Measurements from ENCODE around the gene LHX1. TPM values are rescaled to one million over a fixed set of nuclear protein-coding genes. Genes with fewer than 3 reads are reported as not detected.

LHX1 gene
- total RNA-seq, 2 donors from 2014 or later = not detected

DNA sequence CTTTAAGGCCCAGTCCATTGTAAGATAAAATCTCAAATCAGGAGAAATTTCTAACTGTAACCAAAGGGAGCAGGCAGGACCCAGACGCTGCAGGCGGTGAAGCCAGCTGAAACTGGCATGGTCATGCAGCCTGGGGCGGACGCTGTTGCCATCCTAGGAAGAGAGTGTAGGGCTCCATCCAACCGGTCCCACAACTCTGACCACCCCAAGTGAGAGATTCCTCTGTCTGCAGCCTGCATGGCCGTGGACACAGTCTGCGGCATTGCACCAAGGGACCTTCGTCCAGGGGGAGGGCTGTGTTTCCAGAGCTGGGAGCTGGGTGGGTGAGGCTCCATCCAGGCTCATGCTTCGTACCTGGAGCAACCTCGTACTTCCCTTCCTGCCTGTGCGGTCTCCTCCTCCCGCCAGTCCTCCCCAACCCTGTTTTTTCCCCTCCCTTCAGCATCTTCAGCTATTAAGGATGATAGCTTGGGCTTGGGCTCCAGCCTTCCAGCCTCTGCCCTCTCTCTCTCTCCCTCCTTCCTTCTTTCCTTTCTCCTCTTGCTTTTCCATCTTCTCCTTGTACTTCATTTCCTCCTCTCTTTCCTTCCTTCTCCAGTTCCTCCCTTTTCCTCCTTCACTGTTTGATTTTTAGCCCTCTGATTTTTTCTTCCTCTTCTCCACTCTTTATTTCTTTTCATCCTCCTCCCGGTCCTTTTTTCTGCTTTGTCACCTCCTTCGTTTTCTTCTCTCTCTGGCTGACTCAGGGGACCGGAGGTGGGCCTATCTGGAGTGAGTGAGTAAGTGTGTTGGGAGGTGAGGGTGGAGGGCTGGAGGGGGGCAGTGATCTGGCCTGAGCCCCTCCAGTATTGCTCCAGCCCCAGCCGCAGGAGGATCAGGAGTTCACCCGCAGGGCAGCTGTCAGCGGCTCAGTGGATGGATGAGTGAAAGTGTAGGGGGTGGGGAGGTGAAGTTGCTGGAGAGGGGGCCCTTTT, 17.0 kb upstream of the LHX1 start:
- DNase-seq = no peak
- ATAC-seq = peak in 1 of 2 donors; percentile 83
- intact Hi-C loops (cut with DNase I) = no loop called here

DNA sequence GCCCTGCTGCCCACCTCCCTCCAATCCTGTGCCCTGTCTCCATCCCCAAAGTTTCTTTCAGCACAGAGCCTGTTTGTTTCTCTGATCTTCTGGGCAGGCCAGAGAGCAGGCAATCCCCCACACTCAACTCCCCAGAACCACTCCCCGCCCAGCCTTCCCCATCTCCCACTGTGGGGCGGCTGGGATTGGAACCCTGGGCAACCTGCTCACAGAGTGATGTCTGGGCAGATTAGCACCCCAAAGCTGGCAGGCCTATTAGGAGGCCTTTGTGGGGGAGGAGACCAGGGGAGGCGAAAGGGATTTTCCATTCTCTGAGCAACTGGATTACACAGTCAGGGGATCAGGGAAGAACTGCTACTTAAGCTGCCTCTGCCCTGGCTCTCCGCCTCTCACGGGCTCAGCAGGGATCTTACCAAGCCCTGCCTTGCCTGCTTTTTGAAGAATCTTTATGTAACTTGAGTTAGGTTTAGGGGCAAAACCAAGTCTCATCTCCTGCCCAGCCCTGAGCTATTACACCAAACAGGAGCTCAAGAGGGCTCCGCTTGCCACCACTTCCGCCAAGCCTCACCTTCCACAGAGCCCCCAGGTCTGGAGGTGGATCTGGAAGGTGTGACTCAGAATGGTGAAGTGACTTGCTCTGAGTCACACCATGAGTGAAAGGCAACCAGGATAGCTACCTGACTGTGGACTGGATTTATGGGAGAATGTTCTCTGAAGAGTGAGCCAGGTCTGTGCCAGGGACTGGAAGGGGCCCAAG, 16.0 kb upstream of the LHX1 start:
- peak; percentile 27 to 79 for ATAC-seq
- DNase-seq = no peak
- intact Hi-C loops (cut with DNase I) = no loop called here

DNA sequence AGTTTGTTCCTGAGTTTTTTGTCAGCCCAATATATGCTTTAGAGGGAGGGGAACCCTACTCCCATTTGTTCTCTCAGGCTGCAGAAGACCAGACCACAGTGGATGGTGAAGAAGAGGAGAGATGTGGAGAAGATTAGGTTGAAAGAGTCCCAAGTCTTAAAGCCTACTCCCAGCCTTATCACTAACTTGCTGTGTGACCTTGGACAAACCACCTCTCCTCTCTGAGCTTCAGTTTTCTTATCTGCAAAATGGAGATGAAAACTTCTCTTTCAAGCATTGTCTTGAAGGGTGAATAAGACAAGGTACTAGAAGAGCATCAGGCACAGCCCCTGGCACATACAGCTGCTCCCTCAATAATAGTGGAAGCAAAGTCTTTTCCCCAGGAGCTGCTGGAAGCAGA, 15.1 kb upstream of the LHX1 start:
- ATAC-seq (no peak), DNase-seq (no peak)
- intact Hi-C loops (cut with DNase I) = no loop called here

DNA sequence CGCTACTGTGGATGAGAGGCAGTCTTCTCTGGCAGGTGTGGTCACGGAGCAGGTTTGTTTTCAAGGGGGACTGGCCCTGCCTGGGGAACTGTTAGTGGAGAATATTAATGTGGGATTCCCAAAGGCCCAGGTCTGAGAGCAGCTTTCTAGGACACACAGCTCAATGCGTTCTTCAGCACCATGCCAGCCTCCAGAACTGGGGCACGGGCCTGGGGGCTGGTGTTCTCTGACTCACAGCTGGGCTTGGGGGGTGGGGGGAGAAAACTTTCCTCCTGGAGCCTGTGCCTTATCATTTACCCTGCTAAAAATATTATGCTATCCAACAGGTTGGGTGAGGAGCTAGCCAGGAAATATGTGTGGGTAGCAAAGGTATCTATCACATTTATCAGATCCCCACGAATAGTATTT, 13.5 kb upstream of the LHX1 start:
- ATAC-seq = peak in 1 of 2 donors; percentile 5
- no peak for DNase-seq
- intact Hi-C loops (cut with DNase I) = no loop called here

DNA sequence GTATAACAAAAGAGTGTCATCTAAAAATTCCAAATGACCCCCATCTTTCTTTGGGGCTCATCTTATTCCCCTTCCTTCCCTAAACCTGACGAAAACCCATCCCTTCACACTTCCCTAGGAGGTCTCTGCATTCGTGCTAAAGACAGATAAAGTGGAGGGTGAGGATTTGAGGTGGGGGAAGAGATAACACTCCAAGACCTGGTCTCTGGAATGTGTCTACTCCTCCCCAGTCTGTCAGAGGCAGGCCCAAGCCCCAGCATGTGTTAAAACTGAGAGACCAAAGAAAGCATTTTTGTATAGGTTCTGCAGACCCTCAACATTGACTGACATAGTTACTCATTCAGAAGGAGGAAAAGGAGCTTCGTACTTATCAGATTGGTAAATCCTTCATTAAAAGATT, 11.0 kb upstream of the LHX1 start:
- no peak for DNase-seq
- no peak for ATAC-seq
- intact Hi-C loops (cut with DNase I) = no loop called here

DNA sequence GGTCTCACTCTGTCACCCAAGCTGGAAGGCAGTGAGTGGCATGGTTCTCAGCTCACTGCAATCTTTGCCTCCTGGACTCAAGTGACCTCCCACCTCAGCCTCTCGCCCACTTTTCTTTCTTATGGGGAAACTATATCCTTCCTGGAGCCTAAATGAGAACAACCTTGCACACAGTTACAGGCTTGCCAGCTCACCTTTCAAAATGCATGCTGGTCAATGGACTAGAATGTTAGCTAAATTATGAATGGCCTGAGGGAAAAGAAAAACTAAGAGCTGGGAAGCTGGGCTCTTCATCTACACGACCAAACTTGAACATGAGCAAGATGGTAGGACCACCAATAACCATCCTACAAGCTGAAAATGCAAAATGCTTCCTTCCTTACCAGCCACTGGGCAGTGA, 10.6 kb upstream of the LHX1 start:
- intact Hi-C loops (cut with DNase I) = no loop called here
- DNase-seq (no peak), ATAC-seq (no peak)

DNA sequence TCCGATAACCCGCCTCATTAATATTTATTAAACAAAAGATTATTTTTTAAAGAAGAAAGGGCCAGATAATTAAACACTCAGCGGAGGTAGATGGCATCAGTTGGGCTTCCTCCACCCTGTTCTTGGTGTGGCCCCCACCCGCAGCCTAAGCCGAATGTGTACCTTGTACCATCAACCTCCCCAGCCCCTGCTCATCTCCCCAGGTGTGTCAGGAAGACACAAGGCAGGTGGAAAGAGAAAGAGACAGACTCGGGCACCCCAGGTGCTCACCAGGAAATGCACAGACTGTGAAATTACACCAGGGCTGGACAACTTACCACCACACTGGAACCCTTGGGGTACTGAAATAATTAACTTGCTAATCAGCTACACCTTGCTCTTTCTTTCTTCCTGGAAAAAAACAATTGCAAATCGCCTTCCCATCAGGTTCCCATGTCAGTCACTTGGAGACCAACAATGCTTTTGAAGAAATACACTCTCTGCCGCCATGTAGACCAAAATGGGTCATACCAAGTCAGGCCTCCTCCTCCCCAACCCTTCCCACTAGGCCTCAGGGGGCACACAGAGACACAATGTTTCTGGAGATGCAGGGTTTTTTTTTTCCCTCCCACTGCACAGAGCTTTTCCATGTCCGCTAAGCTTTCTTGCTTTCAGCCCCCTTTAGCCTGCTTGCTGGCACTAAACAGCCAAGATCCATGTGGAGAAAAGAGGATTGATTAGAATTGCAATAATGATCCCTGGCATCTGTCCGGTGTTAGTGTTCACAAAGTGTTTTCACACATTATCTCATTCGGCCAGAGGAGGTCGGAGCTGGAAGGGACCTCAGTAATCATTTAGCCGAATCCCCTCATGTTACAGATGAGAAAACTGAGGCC, 8.6 kb upstream of the LHX1 start:
- no peak for DNase-seq
- intact Hi-C loops (cut with DNase I) = no loop called here
- ATAC-seq = no peak

DNA sequence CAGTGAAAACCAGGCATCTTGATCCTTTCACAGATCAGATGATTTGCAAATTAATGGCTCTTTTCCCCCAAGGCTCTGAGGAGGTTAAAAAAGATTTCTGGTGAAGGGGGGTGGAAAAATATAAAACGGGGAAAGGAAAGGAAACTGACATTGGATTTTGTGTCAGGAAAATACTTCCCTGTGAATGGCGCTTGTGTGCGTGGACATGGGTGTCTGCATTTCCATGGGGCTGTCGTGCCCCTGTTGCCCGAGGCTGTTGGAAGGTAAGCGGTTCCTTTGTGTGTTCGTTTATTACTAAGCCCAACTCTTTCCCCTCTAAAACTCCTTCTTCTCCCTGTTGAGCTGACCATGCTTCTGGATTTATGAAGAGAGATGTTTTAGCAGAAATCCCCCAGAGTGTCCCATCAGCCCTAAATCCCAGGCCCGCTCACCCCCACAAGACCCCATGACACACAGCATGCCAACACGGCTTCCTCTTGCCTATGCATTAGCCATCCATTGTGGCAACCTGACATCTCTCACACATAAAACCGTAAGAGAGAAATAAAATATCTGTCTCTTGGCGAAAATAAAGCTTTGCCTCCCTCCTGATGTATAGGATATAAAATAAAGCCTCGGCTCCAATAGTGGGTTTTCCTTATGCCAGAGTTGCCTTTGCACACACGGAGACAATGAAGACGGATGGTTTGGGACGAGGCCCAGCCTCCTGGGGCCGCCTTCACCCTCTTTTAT, 7.3 kb upstream of the LHX1 start:
- intact Hi-C loops (cut with DNase I) = no loop called here

DNA sequence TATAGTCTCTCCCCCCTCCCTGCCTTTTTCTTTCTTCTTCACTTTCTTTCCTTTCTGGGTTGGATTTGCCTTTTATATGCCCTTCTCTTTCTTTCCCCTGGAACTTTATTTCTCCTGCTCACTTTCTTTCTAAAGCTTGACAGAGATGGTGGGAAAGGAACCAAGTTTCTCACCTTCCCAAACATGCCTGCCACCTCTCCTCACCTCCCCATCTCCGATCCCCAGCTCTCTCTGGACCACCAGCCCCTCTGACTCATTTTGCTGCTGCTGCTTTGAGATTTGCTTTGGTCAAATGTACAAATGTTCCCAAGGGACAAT, 6.7 kb upstream of the LHX1 start:
- no peak for DNase-seq
- intact Hi-C loops (cut with DNase I) = no loop called here
- ATAC-seq = no peak

More for the DNA sequence above, 7.3 kb upstream of the LHX1 start:
- ATAC-seq = no peak
- no peak for DNase-seq

DNA sequence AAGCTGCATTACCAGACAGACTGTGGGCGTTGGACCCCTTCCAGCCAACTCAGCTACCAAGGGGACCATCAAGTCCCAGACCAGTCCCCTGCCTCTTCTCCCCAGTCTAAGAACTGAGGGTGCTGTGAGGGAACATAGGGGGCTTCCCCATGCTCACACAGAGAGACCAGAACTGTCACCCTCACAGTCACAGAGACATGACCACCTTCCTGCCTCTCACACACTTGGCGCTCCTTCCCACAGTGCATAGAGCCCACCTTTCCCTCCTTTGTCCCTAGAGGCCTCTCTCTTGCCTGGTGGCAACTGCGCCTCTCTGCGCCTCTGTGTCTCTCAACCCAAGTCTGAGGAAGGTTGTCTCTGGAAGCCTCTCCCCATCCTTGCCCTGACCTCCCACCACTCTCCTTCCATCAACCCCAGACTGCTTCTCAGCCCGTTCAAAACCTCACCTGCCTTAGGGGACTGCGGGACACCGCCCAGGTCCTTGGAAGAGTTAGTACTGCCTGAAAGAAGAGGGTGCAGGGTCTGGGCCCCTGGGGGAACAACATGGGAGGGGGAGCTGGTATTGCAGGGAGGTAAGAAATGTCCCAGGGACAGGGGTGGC, 6.1 kb upstream of the LHX1 start:
- ATAC-seq (no peak), DNase-seq (no peak)
- intact Hi-C loops (cut with DNase I) = no loop called here

DNA sequence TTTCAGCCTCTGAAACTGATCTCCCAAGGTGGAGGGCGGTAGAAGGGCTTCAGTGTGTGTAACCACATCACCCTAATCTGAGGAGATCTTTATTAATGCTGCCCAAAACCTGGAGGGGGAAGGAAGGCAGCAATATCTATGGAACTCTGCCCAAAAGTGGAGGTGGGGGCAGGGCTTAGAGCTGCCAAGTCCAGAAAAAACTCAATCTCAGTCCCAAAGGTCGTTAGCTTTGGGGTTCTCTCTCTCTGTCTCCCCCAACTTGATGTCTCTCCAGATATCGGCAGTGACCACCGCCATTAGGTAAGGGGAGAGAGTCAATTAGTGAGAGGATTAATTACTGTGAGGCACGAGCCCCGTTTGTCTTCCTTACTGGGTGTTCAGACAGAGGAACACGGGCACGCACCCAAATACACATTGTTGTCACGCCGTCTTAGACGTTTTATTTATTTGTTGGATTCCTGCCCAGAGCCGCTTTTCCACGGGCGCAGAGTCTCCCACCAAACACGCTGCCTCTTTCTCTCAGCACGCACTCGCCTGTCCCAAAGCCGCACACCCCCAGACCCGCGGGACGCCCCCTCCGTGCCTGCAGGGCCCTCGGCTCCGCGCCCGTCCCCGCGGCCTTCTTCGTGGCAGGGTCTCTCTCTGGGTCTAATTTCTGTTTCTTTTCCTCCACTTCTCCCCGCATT, 5.4 kb upstream of the LHX1 start:
- intact Hi-C loops (cut with DNase I) = no loop called here
- ATAC-seq = no peak
- DNase-seq = no peak

DNA sequence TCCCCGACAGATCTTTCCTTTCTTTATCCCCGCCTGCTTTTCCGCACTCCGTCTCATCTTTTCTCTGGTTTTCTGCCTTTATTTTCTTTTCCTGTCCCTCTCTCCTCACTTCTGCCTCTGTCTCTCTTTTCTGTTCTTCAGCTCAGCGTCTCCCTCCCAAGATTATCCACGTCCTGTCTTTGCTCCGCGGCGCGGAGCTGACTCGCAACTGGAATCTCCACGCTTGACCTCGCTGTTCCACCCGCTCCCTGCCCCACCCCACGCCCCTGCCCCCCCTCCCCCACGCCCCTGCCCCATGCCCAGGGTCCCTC, 4.9 kb upstream of the LHX1 start:
- intact Hi-C loops (cut with DNase I) = no loop called here
- DNase-seq (no peak), ATAC-seq (no peak)

DNA sequence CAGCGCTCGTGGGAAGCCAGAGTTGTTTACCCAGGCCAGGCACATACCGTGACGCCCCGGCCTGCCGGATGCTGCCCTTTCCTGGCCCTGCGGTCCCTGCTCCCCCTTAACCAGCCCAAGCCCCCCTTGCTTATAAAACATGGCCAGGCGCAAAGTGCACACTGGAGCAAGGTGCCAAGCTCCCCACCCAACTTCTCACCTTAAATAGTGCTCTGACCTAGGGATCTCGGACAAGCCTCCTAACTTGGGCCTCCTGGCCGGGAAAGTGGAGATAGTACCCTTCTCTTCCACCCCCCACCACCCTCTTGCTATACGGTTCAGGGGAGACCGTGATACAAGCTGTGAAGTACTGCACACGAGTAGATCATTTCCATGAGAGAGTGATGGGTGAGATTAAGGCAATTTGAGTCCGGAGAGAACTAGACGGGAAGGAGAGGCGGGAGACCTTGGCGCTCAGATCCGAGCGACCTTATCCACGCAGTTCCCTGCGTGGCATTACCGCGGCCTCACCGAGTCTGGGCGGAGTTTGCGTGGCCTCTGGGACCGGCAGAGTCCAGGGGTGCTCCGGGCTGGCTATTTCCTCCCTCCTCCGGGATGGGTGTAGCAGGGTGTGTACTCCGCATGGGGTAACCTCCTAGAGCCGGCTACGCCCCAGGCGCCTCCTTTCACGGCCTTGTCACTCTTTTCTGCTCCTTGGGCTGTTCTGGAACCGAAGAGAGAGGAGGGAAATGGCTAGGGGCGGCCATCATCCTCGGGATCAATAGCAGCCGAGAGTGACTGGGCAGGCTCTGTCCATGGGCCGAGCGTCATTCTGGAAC, 4.4 kb upstream of the LHX1 start:
- intact Hi-C loops (cut with DNase I) = no loop called here
- DNase-seq = no peak
- ATAC-seq = no peak

DNA sequence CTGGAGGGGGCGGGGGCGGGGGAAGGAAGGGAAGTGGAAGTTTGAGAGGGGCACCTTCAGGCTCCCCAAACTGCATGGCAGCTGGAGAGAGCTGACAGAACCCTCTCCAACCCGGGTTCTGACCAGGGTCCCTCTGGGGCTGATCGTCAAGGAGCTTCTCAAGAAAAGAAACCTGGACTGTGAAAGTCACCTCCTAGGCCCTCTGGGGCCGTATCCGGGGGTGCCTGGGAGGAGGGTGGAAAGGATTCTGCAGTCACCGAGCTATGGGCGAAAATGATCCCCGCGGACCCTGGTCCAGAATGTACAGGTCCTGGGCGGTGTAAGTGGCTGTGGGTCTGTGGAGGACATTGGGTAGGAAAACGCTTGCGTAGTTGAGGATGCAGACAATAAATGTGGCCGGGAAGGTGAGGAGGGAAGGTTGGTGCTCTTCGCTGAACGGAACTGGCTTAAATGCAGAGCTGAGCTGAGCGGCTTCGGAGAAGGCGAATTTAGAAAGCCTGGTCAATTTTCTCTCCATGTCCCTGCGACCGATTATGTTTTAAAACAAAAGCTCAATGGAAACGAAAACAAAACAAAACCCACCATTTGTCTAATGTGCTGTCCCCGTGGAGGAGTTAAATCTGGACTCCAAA, 3.6 kb upstream of the LHX1 start:
- ATAC-seq (no peak), DNase-seq (no peak)
- intact Hi-C loops (cut with DNase I) = no loop called here

DNA sequence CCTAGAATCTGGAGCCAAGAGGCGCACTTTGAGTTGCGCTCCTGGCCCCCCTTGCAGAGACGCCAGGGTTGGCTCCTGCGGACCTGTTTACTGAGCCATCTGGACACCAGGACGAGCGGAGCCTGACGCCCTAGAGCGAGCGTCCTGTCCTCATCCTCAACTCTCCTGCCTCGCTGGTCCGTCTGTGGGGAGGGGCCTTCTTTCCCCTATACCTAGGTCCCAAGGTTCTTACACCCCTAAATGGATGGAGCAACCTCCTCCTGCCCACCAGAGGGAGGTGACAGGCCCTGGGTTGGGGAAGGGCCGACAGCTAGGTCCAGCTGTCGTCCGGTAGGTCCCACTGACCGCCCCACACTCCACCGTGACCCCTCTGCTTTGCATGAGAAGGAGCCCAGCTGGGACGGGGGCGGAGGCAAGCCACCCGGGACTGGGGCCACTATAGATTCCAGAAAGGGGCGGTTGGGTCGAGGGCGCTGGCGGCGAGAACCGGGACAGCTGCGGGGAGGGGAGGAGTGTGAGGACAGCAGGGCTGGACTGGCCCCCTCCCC, 3.1 kb upstream of the LHX1 start:
- DNase-seq = no peak
- intact Hi-C loops (cut with DNase I) = no loop called here
- no peak for ATAC-seq

DNA sequence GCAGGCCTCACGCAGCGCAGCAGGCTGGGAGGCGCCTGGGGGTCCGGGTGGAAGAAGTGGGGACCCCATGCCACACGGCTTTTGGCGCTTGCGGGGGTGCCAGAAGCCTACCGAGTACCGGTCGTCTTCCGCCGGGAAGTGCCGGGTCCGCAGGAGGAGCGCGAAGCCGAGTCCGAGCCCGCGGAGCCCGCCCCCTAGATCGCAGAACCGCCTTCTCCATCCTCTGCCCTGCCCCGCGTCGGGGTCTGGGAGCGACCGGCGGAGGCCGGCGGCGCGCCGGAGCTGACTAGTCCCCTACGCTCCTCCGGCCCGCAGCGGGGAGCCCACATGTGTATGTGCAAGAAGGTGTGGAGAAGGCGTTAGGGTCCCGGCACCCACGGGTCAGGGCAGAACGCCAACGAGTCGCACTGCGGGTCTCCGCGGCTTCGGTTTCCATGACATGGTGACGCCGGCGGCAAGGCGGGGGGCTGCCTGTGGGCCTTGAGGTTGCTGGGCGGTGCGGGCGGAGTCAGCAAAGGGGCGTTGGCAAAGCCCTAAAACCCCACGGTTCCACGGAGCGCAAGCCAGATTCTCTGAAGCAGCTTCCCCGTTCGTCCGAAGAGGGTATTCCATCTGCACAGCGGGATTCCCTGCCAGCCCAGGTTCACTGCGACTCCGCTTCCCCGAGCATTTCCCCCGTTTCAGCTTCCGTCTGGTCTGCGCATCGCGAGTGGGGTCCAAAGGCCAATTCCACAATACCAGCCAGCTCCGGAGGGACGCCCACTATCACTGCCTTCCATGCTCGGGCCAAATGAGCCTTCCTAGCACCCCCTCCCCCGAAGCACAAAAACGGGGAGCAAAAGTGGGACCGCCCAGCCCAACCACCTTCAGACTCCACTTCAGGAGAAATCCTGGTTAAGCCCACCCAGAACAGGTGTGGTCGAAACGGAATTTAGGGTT, 2.3 kb upstream of the LHX1 start:
- DNase-seq = no peak
- peak; percentile 13 to 37 for ATAC-seq
- intact Hi-C loops (cut with DNase I) = no loop called here
